Measurements from ENCODE around the gene VIPR1.

The VIPR1 gene

GRCh38 chr3:42544492-42545283 is 42.2 kb downstream of the VIPR1 start:
- Histone ChIP-seq H3K9ac (ENCODE audit: low read length) (no peak overlapping the region), H4K20me1 (ENCODE audit: insufficient read depth, low read length) (peaks cover 1% of the 10 kb centered on the region; the same call in 1 of the 2 replicates), H3K4me1 (ENCODE audit: low read length) (no peaks in the 10 kb centered on the region), H3K27ac (ENCODE audit: low read length) (no peak overlapping the region), H3K4me2 (ENCODE audit: low read length) (no peak overlapping the region), H3K9me3 (ENCODE audit: insufficient read depth, low read length) (no peaks in the 10 kb centered on the region), H3K79me2 (ENCODE audit: low read length) (no peaks in the 10 kb centered on the region), H3K4me3 (ENCODE audit: low read length) (no peak overlapping the region), H3K36me3 (replicated peaks; ENCODE audit: low read depth, low read length) (peaks cover 5% of the 10 kb centered on the region), H2AFZ (ENCODE audit: low read depth, low read length) (no peak overlapping the region), H3K27me3 (ENCODE audit: low read depth, low read length) (no peaks in the 10 kb centered on the region)
- TF ChIP-seq CTCF (IDR thresholded peaks at IDR 0.05; ENCODE audit: low read depth, low read length) (no peak), EZH2phosphoT487 (IDR thresholded peaks at IDR 0.05; ENCODE audit: low read depth) (no peak)

GRCh38 chr3:42545284-42545900 is 42.9 kb downstream of the VIPR1 start:
- no peak overlapping the region for H3K27ac ChIP-seq (ENCODE audit: low read length)
- no peak overlapping the region for H3K4me3 ChIP-seq (ENCODE audit: low read length)
- no peaks in the 10 kb centered on the region for H3K27me3 ChIP-seq (ENCODE audit: low read depth, low read length)
- no peaks in the 10 kb centered on the region for H3K79me2 ChIP-seq (ENCODE audit: low read length)
- H3K9ac ChIP-seq (ENCODE audit: low read length): no peak overlapping the region
- peaks cover under 1% of the 10 kb centered on the region; the same call in 1 of the 2 replicates for H3K4me1 ChIP-seq (ENCODE audit: low read length)
- no peaks in the 10 kb centered on the region for H3K9me3 ChIP-seq (ENCODE audit: insufficient read depth, low read length)
- H4K20me1 ChIP-seq (ENCODE audit: insufficient read depth, low read length): peaks cover 4% of the 10 kb centered on the region; the same call in 1 of the 2 replicates
- peaks cover 5% of the 10 kb centered on the region for H3K36me3 ChIP-seq (replicated peaks; ENCODE audit: low read depth, low read length)
- no peak overlapping the region for H2AFZ ChIP-seq (ENCODE audit: low read depth, low read length)
- no peak for TF ChIP-seq EZH2phosphoT487 (IDR thresholded peaks at IDR 0.05; ENCODE audit: low read depth)
- H3K4me2 ChIP-seq (ENCODE audit: low read length): no peak overlapping the region

GRCh38 chr3:42546691-42547213 is 44.3 kb downstream of the VIPR1 start:
- no peak overlapping the region for H3K4me3 ChIP-seq (ENCODE audit: low read length)
- no peaks in the 10 kb centered on the region for H3K79me2 ChIP-seq (ENCODE audit: low read length)
- peaks cover 4% of the 10 kb centered on the region; the same call in 1 of the 2 replicates for H4K20me1 ChIP-seq (ENCODE audit: insufficient read depth, low read length)
- H3K36me3 ChIP-seq (replicated peaks; ENCODE audit: low read depth, low read length): peaks cover 8% of the 10 kb centered on the region
- H3K4me1 ChIP-seq (ENCODE audit: low read length): peaks cover 2% of the 10 kb centered on the region; the same call in 1 of the 2 replicates
- H3K4me2 ChIP-seq (ENCODE audit: low read length): no peak overlapping the region
- no peaks in the 10 kb centered on the region for H3K9me3 ChIP-seq (ENCODE audit: insufficient read depth, low read length)
- no peaks in the 10 kb centered on the region for H3K27me3 ChIP-seq (ENCODE audit: low read depth, low read length)
- no peak overlapping the region for H2AFZ ChIP-seq (ENCODE audit: low read depth, low read length)
- no peak overlapping the region for H3K9ac ChIP-seq (ENCODE audit: low read length)
- TF ChIP-seq EZH2phosphoT487 (IDR thresholded peaks at IDR 0.05; ENCODE audit: low read depth) (no peak), CTCF (IDR thresholded peaks at IDR 0.05; ENCODE audit: low read depth, low read length) (no peak)
- no peak overlapping the region for H3K27ac ChIP-seq (ENCODE audit: low read length)

- peaks cover 2% of the 10 kb centered on the region; the same call in 1 of the 2 replicates for H3K4me1 ChIP-seq (ENCODE audit: low read length)
- peaks cover 8% of the 10 kb centered on the region for H3K36me3 ChIP-seq (replicated peaks; ENCODE audit: low read depth, low read length)
- no peaks in the 10 kb centered on the region for H3K27me3 ChIP-seq (ENCODE audit: low read depth, low read length)
- no peaks in the 10 kb centered on the region for H3K9me3 ChIP-seq (ENCODE audit: insufficient read depth, low read length)
- H3K79me2 ChIP-seq (ENCODE audit: low read length): no peaks in the 10 kb centered on the region
- H3K4me3 ChIP-seq (ENCODE audit: low read length): no peak overlapping the region
- H3K4me2 ChIP-seq (ENCODE audit: low read length): no peak overlapping the region
- no peak overlapping the region for H3K27ac ChIP-seq (ENCODE audit: low read length)
- H2AFZ ChIP-seq (ENCODE audit: low read depth, low read length): no peak overlapping the region
- no peak overlapping the region for H3K9ac ChIP-seq (ENCODE audit: low read length)
- H4K20me1 ChIP-seq (ENCODE audit: insufficient read depth, low read length): peaks cover 4% of the 10 kb centered on the region; the same call in 1 of the 2 replicates
- TF ChIP-seq CTCF (IDR thresholded peaks at IDR 0.05; ENCODE audit: low read depth, low read length) (peak; percentile 98), EZH2phosphoT487 (IDR thresholded peaks at IDR 0.05; ENCODE audit: low read depth) (no peak)
These were observed 45.0 kb downstream of the VIPR1 start for GRCh38 chr3:42547401-42547945.
